Upper lobe of left lung (tissue), 4 donors: ENCODE results near the gene FNDC8.

Experiments used
- EP300 ChIP-seq, 4 donors: sonication (generic); formaldehyde crosslinking; IDR thresholded peaks; one replicate each; pipeline ENCODE4 v1.5.1; 2017; ENCODE audit warnings: antibody characterized with exemption in 4 of 4, control low read depth in 2 of 4
- POLR2AphosphoS5 ChIP-seq, 2 donors: sonication (generic); formaldehyde crosslinking; IDR thresholded peaks; one replicate each; pipeline ENCODE4 v1.5.1; 2017; ENCODE audit warnings: antibody characterized with exemption in 2 of 2
- TF ChIP-seq, protein P1 (sequence below), 6 experiments: fragments of 450-650 bp in 4 of 6; fragments of 200-600 bp in 2 of 6; sonication (generic) in 2 of 6; IDR thresholded peaks; one replicate each; pipeline ENCODE4 v1.5.1; 2016 to 2019; ENCODE audit warnings: antibody characterized with exemption in 6 of 6

- TF ChIP-seq, protein P1, sequence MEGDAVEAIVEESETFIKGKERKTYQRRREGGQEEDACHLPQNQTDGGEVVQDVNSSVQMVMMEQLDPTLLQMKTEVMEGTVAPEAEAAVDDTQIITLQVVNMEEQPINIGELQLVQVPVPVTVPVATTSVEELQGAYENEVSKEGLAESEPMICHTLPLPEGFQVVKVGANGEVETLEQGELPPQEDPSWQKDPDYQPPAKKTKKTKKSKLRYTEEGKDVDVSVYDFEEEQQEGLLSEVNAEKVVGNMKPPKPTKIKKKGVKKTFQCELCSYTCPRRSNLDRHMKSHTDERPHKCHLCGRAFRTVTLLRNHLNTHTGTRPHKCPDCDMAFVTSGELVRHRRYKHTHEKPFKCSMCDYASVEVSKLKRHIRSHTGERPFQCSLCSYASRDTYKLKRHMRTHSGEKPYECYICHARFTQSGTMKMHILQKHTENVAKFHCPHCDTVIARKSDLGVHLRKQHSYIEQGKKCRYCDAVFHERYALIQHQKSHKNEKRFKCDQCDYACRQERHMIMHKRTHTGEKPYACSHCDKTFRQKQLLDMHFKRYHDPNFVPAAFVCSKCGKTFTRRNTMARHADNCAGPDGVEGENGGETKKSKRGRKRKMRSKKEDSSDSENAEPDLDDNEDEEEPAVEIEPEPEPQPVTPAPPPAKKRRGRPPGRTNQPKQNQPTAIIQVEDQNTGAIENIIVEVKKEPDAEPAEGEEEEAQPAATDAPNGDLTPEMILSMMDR (IDR thresholded peaks at IDR 0.05) = no peak
- TF ChIP-seq POLR2AphosphoS5 (IDR thresholded peaks at IDR 0.05) (no peak), EP300 (IDR thresholded peaks at IDR 0.05) (no peak)
Observed at GRCh38 chr17:35154196-35155165, 33.1 kb downstream of the FNDC8 start.
